Measurements from ENCODE around the gene TEX10. TPM values are rescaled to one million over a fixed set of nuclear protein-coding genes. Genes with fewer than 3 reads are reported as not detected.

TEX10 gene
- total RNA-seq, 4 donors from 2014 or later: 17.1 to 33.6 (median 22.9) TPM

Other genes starting within 250 kb of the TEX10 start
- 10 to 100 TPM; 10.0 to 14.5 (median 12.2) TPM for gene MSANTD3, start 74.2 kb upstream of the TEX10 start, total RNA-seq
- gene TMEFF1, start 120.2 kb upstream of the TEX10 start, total RNA-seq: under 1 TPM in 2 of 4 donors, not detected in 2; 0.32 to 0.49 TPM
- gene CAVIN4, start 225.1 kb upstream of the TEX10 start, total RNA-seq: under 1 TPM in 1 of 4 donors, not detected in 3; 0.16 TPM

Data from suprapubic skin (tissue), 4 donors.